ENCODE data around the gene TAPBP.

The TAPBP gene

DNA sequence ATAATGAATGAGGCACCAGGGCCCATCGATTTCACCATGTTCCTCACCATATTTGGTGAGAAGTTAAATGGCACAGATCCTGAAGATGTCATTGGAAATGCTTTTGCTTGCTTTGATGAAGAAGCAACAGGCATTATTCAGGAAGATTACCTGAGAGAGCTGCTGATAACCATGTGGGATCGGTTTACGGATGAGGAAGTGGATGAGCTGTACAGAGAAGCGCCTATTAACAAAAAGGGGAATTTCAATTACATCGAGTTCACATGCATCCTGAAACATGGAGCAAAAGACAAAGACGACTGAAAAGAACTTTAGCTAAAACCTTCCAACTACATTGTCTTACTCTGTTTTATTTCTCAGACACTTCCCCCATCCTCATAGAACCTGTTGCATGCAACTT, 25.3 kb upstream of the TAPBP start:
- Histone ChIP-seq H3K9me3 (ENCODE audit: low read length) (no peaks in the 10 kb centered on the region), H3K4me1 (ENCODE audit: insufficient read depth, low read length, severe bottlenecking) (peaks cover 14% of the 10 kb centered on the region), H3K79me2 (ENCODE audit: insufficient read depth, low read length) (no peaks in the 10 kb centered on the region), H3K27ac (ENCODE audit: low read depth, low read length, poor library complexity, severe bottlenecking) (no peak overlapping the region), H2AFZ (ENCODE audit: low read length) (no peak overlapping the region), H3K9me2 (ENCODE audit: low read depth, low read length) (no peaks in the 10 kb centered on the region), H3K4me2 (ENCODE audit: low read length) (no peak overlapping the region), H3K4me3 (ENCODE audit: low read depth, low read length, poor library complexity, severe bottlenecking) (no peak overlapping the region), H3K27me3 (ENCODE audit: insufficient read depth, low read length) (no peaks in the 10 kb centered on the region), H4K20me1 (ENCODE audit: insufficient read depth, low read length) (no peaks in the 10 kb centered on the region), H3K36me3 (ENCODE audit: insufficient read depth, low read length) (no peaks in the 10 kb centered on the region), H3F3A (ENCODE audit: insufficient read depth, low read length) (no peaks in the 10 kb centered on the region), H3K9ac (ENCODE audit: low read length) (no peak overlapping the region)
- no peak for TF ChIP-seq EZH2 (IDR thresholded peaks at IDR 0.05; ENCODE audit: borderline replicate concordance, low read length)
- TF ChIP-seq, protein P1, sequence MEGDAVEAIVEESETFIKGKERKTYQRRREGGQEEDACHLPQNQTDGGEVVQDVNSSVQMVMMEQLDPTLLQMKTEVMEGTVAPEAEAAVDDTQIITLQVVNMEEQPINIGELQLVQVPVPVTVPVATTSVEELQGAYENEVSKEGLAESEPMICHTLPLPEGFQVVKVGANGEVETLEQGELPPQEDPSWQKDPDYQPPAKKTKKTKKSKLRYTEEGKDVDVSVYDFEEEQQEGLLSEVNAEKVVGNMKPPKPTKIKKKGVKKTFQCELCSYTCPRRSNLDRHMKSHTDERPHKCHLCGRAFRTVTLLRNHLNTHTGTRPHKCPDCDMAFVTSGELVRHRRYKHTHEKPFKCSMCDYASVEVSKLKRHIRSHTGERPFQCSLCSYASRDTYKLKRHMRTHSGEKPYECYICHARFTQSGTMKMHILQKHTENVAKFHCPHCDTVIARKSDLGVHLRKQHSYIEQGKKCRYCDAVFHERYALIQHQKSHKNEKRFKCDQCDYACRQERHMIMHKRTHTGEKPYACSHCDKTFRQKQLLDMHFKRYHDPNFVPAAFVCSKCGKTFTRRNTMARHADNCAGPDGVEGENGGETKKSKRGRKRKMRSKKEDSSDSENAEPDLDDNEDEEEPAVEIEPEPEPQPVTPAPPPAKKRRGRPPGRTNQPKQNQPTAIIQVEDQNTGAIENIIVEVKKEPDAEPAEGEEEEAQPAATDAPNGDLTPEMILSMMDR (IDR thresholded peaks at IDR 0.05; ENCODE audit: low read length), result no peak

DNA sequence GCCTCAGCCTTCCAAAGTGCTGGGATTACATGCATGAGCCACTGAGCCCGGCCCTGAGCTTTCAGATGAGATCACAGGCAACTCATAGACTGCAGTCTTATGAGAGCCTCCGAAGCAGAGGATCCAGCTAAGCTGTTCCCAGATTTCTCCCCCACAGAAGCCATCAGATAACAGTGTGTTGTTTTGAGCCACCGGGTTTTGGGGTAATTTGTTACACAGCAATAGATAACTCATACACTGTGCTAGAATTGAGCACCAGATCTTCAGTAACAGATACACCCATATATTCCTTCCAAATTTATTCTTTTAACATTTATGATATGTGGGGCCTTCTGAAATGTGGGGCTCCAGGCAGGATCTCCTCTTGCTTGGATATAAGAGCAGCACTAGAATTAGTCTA, 22.6 kb upstream of the TAPBP start:
- H3K4me3 ChIP-seq (ENCODE audit: low read depth, low read length, poor library complexity, severe bottlenecking), result no peak overlapping the region
- H3K36me3 ChIP-seq (ENCODE audit: insufficient read depth, low read length), result no peaks in the 10 kb centered on the region
- no peak overlapping the region for H3K27ac ChIP-seq (ENCODE audit: low read depth, low read length, poor library complexity, severe bottlenecking)
- no peaks in the 10 kb centered on the region for H3F3A ChIP-seq (ENCODE audit: insufficient read depth, low read length)
- H3K9me2 ChIP-seq (ENCODE audit: low read depth, low read length), result no peaks in the 10 kb centered on the region
- TF ChIP-seq EZH2 (IDR thresholded peaks at IDR 0.05; ENCODE audit: borderline replicate concordance, low read length), result no peak
- TF ChIP-seq, protein P1 (IDR thresholded peaks at IDR 0.05; ENCODE audit: low read length), result no peak
- no peak overlapping the region for H3K4me2 ChIP-seq (ENCODE audit: low read length)
- H3K4me1 ChIP-seq (ENCODE audit: insufficient read depth, low read length, severe bottlenecking), result peaks cover 15% of the 10 kb centered on the region
- H4K20me1 ChIP-seq (ENCODE audit: insufficient read depth, low read length), result no peaks in the 10 kb centered on the region
- no peak overlapping the region for H3K9ac ChIP-seq (ENCODE audit: low read length)
- H2AFZ ChIP-seq (ENCODE audit: low read length), result no peak overlapping the region
- H3K79me2 ChIP-seq (ENCODE audit: insufficient read depth, low read length), result no peaks in the 10 kb centered on the region
- no peaks in the 10 kb centered on the region for H3K27me3 ChIP-seq (ENCODE audit: insufficient read depth, low read length)
- no peaks in the 10 kb centered on the region for H3K9me3 ChIP-seq (ENCODE audit: low read length)

DNA sequence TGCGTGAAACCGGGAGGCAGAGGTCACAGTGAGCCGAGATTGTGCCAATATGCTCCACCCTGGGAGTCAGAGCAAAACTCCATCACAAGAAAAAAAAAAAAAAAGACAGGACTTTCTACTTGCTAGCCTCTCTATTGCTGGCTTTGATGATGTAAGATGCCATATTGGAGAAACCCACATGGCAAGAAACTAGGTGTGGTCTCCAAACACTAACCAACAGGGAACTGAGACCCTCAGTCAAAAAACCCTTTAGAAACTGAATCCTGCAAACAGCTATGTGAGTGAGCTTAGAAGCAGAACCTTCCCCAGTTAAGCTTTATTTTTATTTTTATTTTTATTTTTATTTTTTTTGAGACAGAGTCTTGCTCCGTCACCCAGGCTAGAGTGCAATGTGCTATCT, 22.0 kb upstream of the TAPBP start:
- no peak overlapping the region for H3K27ac ChIP-seq (ENCODE audit: low read depth, low read length, poor library complexity, severe bottlenecking)
- peaks cover 15% of the 10 kb centered on the region for H3K4me1 ChIP-seq (ENCODE audit: insufficient read depth, low read length, severe bottlenecking)
- H3K36me3 ChIP-seq (ENCODE audit: insufficient read depth, low read length), result no peaks in the 10 kb centered on the region
- H3F3A ChIP-seq (ENCODE audit: insufficient read depth, low read length), result no peaks in the 10 kb centered on the region
- H3K9me2 ChIP-seq (ENCODE audit: low read depth, low read length), result no peaks in the 10 kb centered on the region
- no peaks in the 10 kb centered on the region for H3K27me3 ChIP-seq (ENCODE audit: insufficient read depth, low read length)
- no peaks in the 10 kb centered on the region for H3K9me3 ChIP-seq (ENCODE audit: low read length)
- no peaks in the 10 kb centered on the region for H3K79me2 ChIP-seq (ENCODE audit: insufficient read depth, low read length)
- no peak overlapping the region for H3K9ac ChIP-seq (ENCODE audit: low read length)
- H3K4me2 ChIP-seq (ENCODE audit: low read length), result no peak overlapping the region
- H3K4me3 ChIP-seq (ENCODE audit: low read depth, low read length, poor library complexity, severe bottlenecking), result no peak overlapping the region
- H2AFZ ChIP-seq (ENCODE audit: low read length), result no peak overlapping the region
- TF ChIP-seq, protein P1 (IDR thresholded peaks at IDR 0.05; ENCODE audit: low read length), result no peak
- TF ChIP-seq EZH2 (IDR thresholded peaks at IDR 0.05; ENCODE audit: borderline replicate concordance, low read length), result no peak
- H4K20me1 ChIP-seq (ENCODE audit: insufficient read depth, low read length), result no peaks in the 10 kb centered on the region

Measured in OCI-LY1 (cell line).